Left colon (tissue), 2 donors: ENCODE measurements around the gene FGFR3. TPM values are rescaled to one million over a fixed set of nuclear protein-coding genes. Genes with fewer than 3 reads are reported as not detected.

Experiments
- total RNA-seq, 2 donors: library from RNA; stranded (reverse); fragmentation: NEBNext Ultra II Directional; extraction: Animal tissue kit (Norgen Biotek cat#: 25700); gene quantifications; one replicate each; pipeline ENCODE4 v1.2.1, GENCODE V29; 2021
- donor health status: DM: no; HTN: no; CAD: no.
- donor health status: DM: yes; HTN: yes; CAD: no.

The FGFR3 gene
- total RNA-seq, 2 donors from 2014 or later, result 46.5 to 57.4 TPM

Other genes starting within 250 kb of the FGFR3 start
- under 1 TPM; 0.49 to 0.61 TPM for gene FAM53A, start 109.0 kb upstream of the FGFR3 start, total RNA-seq
- 10 to 100 TPM; 23.3 to 27.3 TPM for gene SLBP, start 81.0 kb upstream of the FGFR3 start, total RNA-seq
- gene TMEM129, start 72.0 kb upstream of the FGFR3 start, total RNA-seq, result 10 to 100 TPM; 51.1 to 60.3 TPM
- gene TACC3, start 71.8 kb upstream of the FGFR3 start, total RNA-seq, result 10 to 100 TPM in 1 of 2 donors, 1 to 10 TPM in 1; 8.9 to 18.3 TPM
- gene LETM1, start 62.9 kb downstream of the FGFR3 start, total RNA-seq, result 100 to 1,000 TPM; 112 to 160 TPM
- 100 to 1,000 TPM in 1 of 2 donors, 10 to 100 TPM in 1; 64.5 to 115 TPM for gene NSD2, start 78.1 kb downstream of the FGFR3 start, total RNA-seq
- gene NELFA, start 215.7 kb downstream of the FGFR3 start, total RNA-seq, result 10 to 100 TPM; 28.2 to 28.7 TPM